HG02678 (cell line): ENCODE results near the gene ELFN1.

Source experiments
- ATAC-seq: cut with Tn5 transposase; IDR thresholded peaks from one replicate; pipeline ENCODE4 v1.9.1; 2021; ENCODE audit warnings: mild to moderate bottlenecking, moderate library complexity; ENCODE audit not compliant: unreplicated experiment

Gene ELFN1

GRCh38 chr7:1738511-1738910 is 68.4 kb downstream of the ELFN1 start:
- ATAC-seq = no peak

GRCh38 chr7:1738956-1739355 is 68.9 kb downstream of the ELFN1 start:
- ATAC-seq = no peak

GRCh38 chr7:1739593-1739992 is 69.5 kb downstream of the ELFN1 start:
- ATAC-seq = no peak

- ATAC-seq = no peak
Measured at GRCh38 chr7:1740214-1740613, 70.1 kb downstream of the ELFN1 start.

- no peak for ATAC-seq
Measured at GRCh38 chr7:1741246-1741645, 71.2 kb downstream of the ELFN1 start.

GRCh38 chr7:1741751-1742554 is 71.9 kb downstream of the ELFN1 start:
- no peak for ATAC-seq

- ATAC-seq = no peak
Measured at GRCh38 chr7:1742555-1743303, 72.7 kb downstream of the ELFN1 start.

GRCh38 chr7:1743481-1744230 is 73.6 kb downstream of the ELFN1 start:
- no peak for ATAC-seq

GRCh38 chr7:1744296-1745017 is 74.4 kb downstream of the ELFN1 start:
- ATAC-seq = no peak

- no peak for ATAC-seq
Measured at GRCh38 chr7:1745018-1745532, 75.0 kb downstream of the ELFN1 start.

GRCh38 chr7:1745576-1746490 is 75.8 kb downstream of the ELFN1 start:
- no peak for ATAC-seq

- no peak for ATAC-seq
Measured at GRCh38 chr7:1746491-1746975, 76.5 kb downstream of the ELFN1 start.

GRCh38 chr7:1747004-1747801 is 77.1 kb downstream of the ELFN1 start:
- ATAC-seq = no peak

- ATAC-seq = no peak
Measured at GRCh38 chr7:1748076-1748838, 78.2 kb downstream of the ELFN1 start.

GRCh38 chr7:1748839-1749173 is 78.7 kb downstream of the ELFN1 start:
- no peak for ATAC-seq

GRCh38 chr7:1749351-1749863 is 79.3 kb downstream of the ELFN1 start:
- ATAC-seq = no peak

- ATAC-seq = no peak
Measured at GRCh38 chr7:1749864-1750466, 79.9 kb downstream of the ELFN1 start.
